ENCODE data around the gene ZNF20.

- no peak for TF ChIP-seq CTCF (IDR thresholded peaks at IDR 0.05)
- TF ChIP-seq POLR2A (IDR thresholded peaks at IDR 0.05): no peak
These were observed 22.8 kb downstream of the ZNF20 start for GRCh38 chr19:12117201-12117970.
